Dendritic cell treated with granulocyte-macrophage colony-stimulating factor and Interleukin-4, amounts not matched to agents 40 ng/mL and 50 ng/mL, for 4 days (primary cell): ENCODE results near the gene RELCH.

Experiments
- H3K27ac Mint-ChIP-seq: one replicate; pipeline ENCODE4 v1.8.0; 2022; ENCODE audit warnings: mild to moderate bottlenecking, mixed read lengths
- H3K27me3 Mint-ChIP-seq: one replicate; pipeline ENCODE4 v1.8.0; 2022; ENCODE audit warnings: mild to moderate bottlenecking, mixed read lengths
- H3K36me3 Mint-ChIP-seq: one replicate; pipeline ENCODE4 v1.8.0; 2022; ENCODE audit warnings: low read depth, mixed read lengths
- H3K4me1 Mint-ChIP-seq: one replicate; pipeline ENCODE4 v1.8.0; 2022; ENCODE audit warnings: low read depth, mixed read lengths
- H3K4me3 Mint-ChIP-seq: one replicate; pipeline ENCODE4 v1.8.0; 2022; ENCODE audit warnings: mild to moderate bottlenecking, moderate library complexity, mixed read lengths
- H3K9me3 Mint-ChIP-seq: one replicate; pipeline ENCODE4 v1.8.0; 2022; ENCODE audit warnings: mixed read lengths
- intact Hi-C: fragments of 100-400 bp; cut with micrococcal nuclease; formaldehyde crosslinking; loops from one replicate; pipeline ENCODE4 v1.15.0; 2022

Gene RELCH

DNA sequence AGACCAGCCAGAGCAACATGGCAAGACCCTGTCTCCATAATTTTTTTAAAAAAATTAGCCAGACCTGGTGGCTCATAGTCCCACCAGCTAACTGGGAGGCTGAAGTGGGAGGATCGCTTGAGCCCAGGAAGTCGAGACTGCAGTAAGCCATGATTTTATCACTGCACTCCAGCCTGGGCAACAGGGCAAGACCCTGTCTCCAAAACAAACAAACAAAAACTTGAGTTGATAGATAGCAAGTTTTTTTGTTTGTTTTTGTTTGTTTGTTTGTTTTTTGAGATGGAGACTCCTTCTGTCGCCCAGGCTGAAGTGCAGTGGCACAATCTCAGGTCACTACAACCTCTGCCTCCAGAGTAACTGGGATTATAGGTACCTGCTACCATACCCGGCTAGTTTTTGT is 18.8 kb downstream of the RELCH start:
- H3K4me1 Mint-ChIP-seq: peaks cover 30% of the 10 kb centered on the region
- H3K27ac Mint-ChIP-seq: no peak overlapping the region
- H3K9me3 Mint-ChIP-seq: peaks cover 9% of the 10 kb centered on the region
- intact Hi-C loops: no loop called here
- H3K4me3 Mint-ChIP-seq: no peak overlapping the region
- H3K27me3 Mint-ChIP-seq: no peaks in the 10 kb centered on the region
- peaks cover 16% of the 10 kb centered on the region for H3K36me3 Mint-ChIP-seq

DNA sequence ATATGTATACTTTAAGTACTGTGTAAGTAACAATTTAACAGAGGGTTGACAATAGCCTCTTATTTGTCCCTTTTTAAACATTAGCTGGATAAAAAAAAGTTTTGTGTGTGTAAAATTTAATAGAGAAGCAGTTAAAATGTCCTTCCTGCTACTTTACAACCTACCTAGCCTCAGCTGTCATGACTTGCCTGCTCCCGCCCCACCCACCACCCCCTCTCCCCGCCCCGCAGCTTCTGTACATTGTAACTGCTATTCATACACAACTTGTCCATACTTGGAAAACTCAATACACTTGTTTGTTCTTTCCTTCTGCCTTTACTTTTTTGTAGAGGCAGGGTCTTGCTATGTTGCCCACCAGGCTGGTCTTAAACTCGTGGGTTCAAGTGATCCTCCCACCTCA is 19.5 kb downstream of the RELCH start:
- intact Hi-C loops: no loop called here
- Mint-ChIP-seq H3K9me3 (peaks cover 9% of the 10 kb centered on the region), H3K4me1 (peaks cover 30% of the 10 kb centered on the region), H3K36me3 (peaks cover 17% of the 10 kb centered on the region), H3K4me3 (no peak overlapping the region), H3K27ac (no peak overlapping the region), H3K27me3 (no peaks in the 10 kb centered on the region)

- Mint-ChIP-seq H3K4me1 (peaks cover 30% of the 10 kb centered on the region), H3K4me3 (no peak overlapping the region), H3K9me3 (peaks cover 9% of the 10 kb centered on the region)
Measured at GRCh38 chr18:62209046-62209445, 22.0 kb downstream of the RELCH start.

DNA sequence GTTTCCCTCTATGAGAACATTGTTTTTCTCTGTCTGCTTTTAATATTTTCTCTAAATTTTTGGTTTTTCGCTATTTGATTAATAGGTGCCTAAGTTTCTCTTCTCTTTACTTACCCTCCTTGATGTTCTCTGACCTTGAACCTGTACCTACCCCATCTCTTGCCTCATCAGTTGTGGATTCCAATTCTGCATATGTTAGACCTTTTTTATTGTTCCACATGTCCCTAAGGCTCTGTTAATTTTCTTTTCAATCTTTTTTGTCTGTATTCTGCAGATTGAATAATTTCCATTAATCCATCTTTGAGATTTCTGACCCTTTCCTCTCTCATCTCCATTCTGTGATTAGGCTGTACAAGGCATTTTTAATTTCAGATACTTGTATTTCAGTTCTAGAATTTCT is 23.1 kb downstream of the RELCH start:
- H3K4me1 Mint-ChIP-seq: peaks cover 30% of the 10 kb centered on the region
- no peak overlapping the region for H3K27ac Mint-ChIP-seq
- no peak overlapping the region for H3K4me3 Mint-ChIP-seq
- peaks cover 9% of the 10 kb centered on the region for H3K9me3 Mint-ChIP-seq
- H3K36me3 Mint-ChIP-seq: peaks cover 32% of the 10 kb centered on the region
- intact Hi-C loops: no loop called here
- H3K27me3 Mint-ChIP-seq: no peaks in the 10 kb centered on the region

More at GRCh38 chr18:62209046-62209445, 22.0 kb downstream of the RELCH start:
- intact Hi-C loops: no loop called here
- Mint-ChIP-seq H3K27ac (no peak overlapping the region), H3K36me3 (peaks cover 27% of the 10 kb centered on the region), H3K27me3 (no peaks in the 10 kb centered on the region)

GRCh38 chr18:62211325-62211828 is 24.3 kb downstream of the RELCH start:
- Mint-ChIP-seq H3K27ac (no peak overlapping the region), H3K4me3 (no peak overlapping the region), H3K36me3 (peaks cover 33% of the 10 kb centered on the region), H3K9me3 (peaks cover 9% of the 10 kb centered on the region), H3K27me3 (no peaks in the 10 kb centered on the region), H3K4me1 (peaks cover 30% of the 10 kb centered on the region)
- intact Hi-C loops: no loop called here

DNA sequence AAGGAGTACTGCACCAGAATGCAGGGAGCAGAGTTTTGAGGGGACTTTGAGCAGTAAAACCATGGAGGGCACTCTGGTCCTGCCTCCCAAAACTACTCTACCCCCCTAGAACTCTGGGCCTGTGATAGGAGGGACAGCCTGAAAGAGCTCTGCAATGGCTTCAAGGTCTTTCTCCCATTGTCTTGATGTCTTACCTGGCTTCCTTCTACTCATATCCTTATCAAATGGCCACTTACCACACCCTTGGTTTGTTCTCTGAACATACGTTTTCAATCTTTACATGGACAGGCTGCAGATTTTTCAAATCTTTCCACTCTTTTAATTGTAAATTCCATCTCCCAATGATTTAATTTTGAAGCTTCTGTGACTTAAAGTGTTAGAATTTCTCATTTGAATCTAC is 27.7 kb downstream of the RELCH start:
- Mint-ChIP-seq H3K36me3 (peaks cover 40% of the 10 kb centered on the region), H3K9me3 (peaks cover 8% of the 10 kb centered on the region), H3K4me3 (no peak overlapping the region), H3K27ac (no peak overlapping the region), H3K4me1 (peaks cover 8% of the 10 kb centered on the region), H3K27me3 (no peaks in the 10 kb centered on the region)
- intact Hi-C loops: no loop called here

DNA sequence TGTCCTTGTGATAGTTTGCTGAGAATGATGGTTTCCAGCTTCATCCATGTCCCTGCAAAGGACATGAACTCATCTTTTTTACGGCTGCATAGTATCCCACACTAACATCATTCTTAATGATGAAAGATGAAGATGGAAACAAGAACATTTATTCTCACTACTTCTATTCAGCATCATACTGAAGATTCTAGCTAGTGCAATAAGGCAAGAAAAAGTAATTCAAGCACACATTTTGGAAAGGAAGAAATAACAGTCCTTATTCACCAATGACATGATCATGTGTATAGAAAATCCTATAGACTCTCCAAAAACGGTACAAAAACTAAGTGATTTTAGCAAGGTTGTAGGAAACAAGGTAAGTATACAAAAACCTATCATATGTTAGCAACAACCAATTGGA is 37.2 kb downstream of the RELCH start:
- H3K4me1 Mint-ChIP-seq: no peaks in the 10 kb centered on the region
- intact Hi-C loops: no loop called here
- H3K27me3 Mint-ChIP-seq: no peaks in the 10 kb centered on the region
- H3K27ac Mint-ChIP-seq: no peak overlapping the region
- H3K9me3 Mint-ChIP-seq: peaks cover 9% of the 10 kb centered on the region
- peaks cover 69% of the 10 kb centered on the region for H3K36me3 Mint-ChIP-seq
- H3K4me3 Mint-ChIP-seq: no peak overlapping the region

DNA sequence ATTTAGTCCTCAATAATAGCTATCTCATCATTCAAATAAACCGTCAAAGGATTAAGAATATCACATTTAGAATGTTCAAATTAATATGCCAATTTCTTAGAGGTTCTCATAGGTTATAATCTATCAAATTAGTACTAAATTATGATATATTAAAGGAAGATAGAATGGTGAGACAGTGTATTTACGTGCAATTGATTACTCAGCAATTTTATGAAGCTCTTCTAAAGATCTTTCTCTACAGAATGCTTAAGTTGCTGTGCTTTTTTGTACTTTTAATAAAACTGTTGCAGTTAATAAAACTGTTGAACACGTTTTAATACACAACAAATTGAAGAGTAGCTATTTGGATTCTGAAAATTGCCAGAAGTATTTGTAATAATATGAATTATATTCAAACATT is 39.0 kb downstream of the RELCH start:
- peaks cover 9% of the 10 kb centered on the region for H3K9me3 Mint-ChIP-seq
- intact Hi-C loops: no loop called here
- H3K27ac Mint-ChIP-seq: no peak overlapping the region
- H3K4me1 Mint-ChIP-seq: no peaks in the 10 kb centered on the region
- H3K4me3 Mint-ChIP-seq: no peak overlapping the region
- no peaks in the 10 kb centered on the region for H3K27me3 Mint-ChIP-seq
- H3K36me3 Mint-ChIP-seq: peaks cover 78% of the 10 kb centered on the region

DNA sequence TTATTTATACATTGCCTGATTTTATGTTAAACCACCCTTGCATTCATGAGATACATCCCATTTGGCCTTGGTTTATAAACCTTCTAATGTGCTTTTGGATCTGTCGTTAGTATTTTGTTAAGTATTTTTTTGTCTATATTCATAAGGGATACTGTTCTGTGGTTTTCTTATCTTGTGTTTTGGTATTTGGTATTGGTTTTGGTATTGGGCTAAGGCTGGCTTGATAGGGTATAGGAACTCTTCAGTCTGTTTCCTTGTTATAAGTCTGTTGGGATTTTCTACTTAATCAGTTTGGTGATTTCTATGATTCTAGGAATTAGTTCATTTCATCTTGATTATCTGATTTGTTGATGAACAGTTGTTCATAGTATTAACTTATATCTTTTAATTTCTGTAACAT is 49.2 kb downstream of the RELCH start:
- Mint-ChIP-seq H3K4me1 (no peaks in the 10 kb centered on the region), H3K9me3 (no peaks in the 10 kb centered on the region), H3K4me3 (no peak overlapping the region), H3K27ac (no peak overlapping the region), H3K27me3 (no peaks in the 10 kb centered on the region), H3K36me3 (peaks cover 68% of the 10 kb centered on the region)
- intact Hi-C loops: no loop called here

DNA sequence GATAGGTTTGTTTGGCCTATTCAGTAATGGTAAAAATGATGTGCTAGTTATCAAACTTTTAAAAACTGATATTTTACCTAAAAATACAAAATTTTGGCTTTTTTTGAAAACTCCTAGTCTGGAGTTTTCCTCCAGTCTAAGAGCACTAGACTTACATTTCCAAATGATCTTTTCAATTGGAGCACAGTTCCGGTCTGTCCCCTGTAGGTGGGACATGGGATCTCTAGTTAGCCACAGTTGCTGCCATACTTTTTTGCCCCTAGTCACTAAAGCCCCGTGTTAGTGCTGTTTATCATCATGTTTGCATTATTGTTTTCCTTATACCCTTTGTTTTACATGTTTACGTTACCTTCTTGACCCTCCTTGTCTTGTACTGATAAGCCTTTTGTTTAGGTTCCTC is 52.4 kb downstream of the RELCH start:
- Mint-ChIP-seq H3K4me3 (no peak overlapping the region), H3K9me3 (no peaks in the 10 kb centered on the region), H3K4me1 (no peaks in the 10 kb centered on the region), H3K36me3 (peaks cover 57% of the 10 kb centered on the region), H3K27me3 (no peaks in the 10 kb centered on the region), H3K27ac (no peak overlapping the region)
- intact Hi-C loops: no loop called here

- Mint-ChIP-seq H3K9me3 (no peaks in the 10 kb centered on the region), H3K4me1 (no peaks in the 10 kb centered on the region), H3K36me3 (peaks cover 70% of the 10 kb centered on the region), H3K4me3 (no peak overlapping the region), H3K27me3 (no peaks in the 10 kb centered on the region), H3K27ac (no peak overlapping the region)
- intact Hi-C loops: no loop called here
Measured at GRCh38 chr18:62242955-62243354, 55.9 kb downstream of the RELCH start.

DNA sequence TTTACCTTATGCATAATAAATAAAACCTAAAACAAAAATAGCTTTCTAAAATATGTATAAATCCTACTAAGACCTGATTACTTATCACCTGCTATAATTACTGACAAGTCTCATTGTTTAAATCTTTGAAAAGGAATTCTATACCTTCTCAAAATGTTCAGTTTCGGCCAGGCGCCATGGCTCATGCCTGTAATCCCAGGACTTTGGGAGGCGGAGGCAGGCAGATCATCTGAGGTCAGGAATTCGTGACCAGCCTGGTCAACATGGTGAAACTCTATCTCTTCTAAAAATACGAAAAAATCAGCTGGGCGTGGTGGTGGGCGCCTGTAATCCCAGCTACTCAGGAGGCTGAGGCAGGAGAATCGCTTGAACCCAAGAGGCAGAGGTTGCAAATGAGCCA is 58.1 kb downstream of the RELCH start:
- Mint-ChIP-seq H3K27ac (no peak overlapping the region), H3K36me3 (peaks cover 53% of the 10 kb centered on the region), H3K9me3 (no peaks in the 10 kb centered on the region), H3K4me3 (no peak overlapping the region), H3K27me3 (no peaks in the 10 kb centered on the region), H3K4me1 (no peaks in the 10 kb centered on the region)
- intact Hi-C loops: no loop called here

GRCh38 chr18:62245699-62246098 is 58.6 kb downstream of the RELCH start:
- intact Hi-C loops: no loop called here
- no peak overlapping the region for H3K27ac Mint-ChIP-seq

GRCh38 chr18:62248313-62248712 is 61.3 kb downstream of the RELCH start:
- Mint-ChIP-seq H3K27ac (no peak overlapping the region), H3K36me3 (peaks cover 48% of the 10 kb centered on the region), H3K4me3 (no peak overlapping the region), H3K4me1 (no peaks in the 10 kb centered on the region), H3K27me3 (no peaks in the 10 kb centered on the region), H3K9me3 (no peaks in the 10 kb centered on the region)
- intact Hi-C loops: no loop called here

More at GRCh38 chr18:62245699-62246098, 58.6 kb downstream of the RELCH start:
- no peak overlapping the region for H3K4me3 Mint-ChIP-seq
- H3K4me1 Mint-ChIP-seq: no peaks in the 10 kb centered on the region
- H3K36me3 Mint-ChIP-seq: peaks cover 48% of the 10 kb centered on the region
- no peaks in the 10 kb centered on the region for H3K9me3 Mint-ChIP-seq
- H3K27me3 Mint-ChIP-seq: no peaks in the 10 kb centered on the region

DNA sequence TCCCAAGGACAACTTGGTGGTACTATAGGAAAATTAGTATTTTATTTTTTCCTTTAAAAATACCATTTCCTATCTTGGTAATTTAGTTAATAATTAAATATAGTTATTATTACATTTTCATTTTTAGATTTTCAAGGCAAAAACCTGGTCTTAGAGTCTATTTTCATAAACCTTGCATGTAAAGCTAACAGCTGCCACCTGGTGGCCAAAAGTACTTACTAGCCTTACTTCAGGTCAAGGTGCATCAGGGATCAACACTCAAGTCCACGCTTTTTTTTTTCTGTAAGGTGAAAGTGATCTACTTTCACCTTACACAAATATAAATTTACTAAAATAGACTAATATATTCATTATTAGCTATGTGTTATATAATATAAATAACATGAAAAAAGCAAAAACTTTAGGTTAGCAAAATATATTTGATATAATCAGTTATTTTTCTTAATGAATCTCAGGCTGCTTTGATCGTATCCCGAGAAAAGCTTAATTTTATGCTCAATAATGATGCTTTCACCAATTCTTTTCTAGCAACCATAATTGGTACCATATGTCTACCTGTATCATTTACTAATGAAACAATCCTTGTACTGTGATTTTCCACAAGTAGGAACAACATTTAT is 62.5 kb downstream of the RELCH start:
- intact Hi-C loops: loop anchor here (1.0 kb wide), 1 partner anchor 66 kb away; no protein-coding TSS in a partner anchor
- no peak overlapping the region for H3K4me3 Mint-ChIP-seq
- H3K27me3 Mint-ChIP-seq: no peaks in the 10 kb centered on the region
- H3K4me1 Mint-ChIP-seq: no peaks in the 10 kb centered on the region
- H3K36me3 Mint-ChIP-seq: peaks cover 45% of the 10 kb centered on the region
- no peaks in the 10 kb centered on the region for H3K9me3 Mint-ChIP-seq
- H3K27ac Mint-ChIP-seq: no peak overlapping the region
